K562 (cell line): ENCODE results near the gene SLC31A1. TPM values are rescaled to one million over a fixed set of nuclear protein-coding genes. Genes with fewer than 3 reads are reported as not detected.

ENCODE experiments used
- CBFA2T3 ChIP-seq: fragments of 450-650 bp; IDR thresholded peaks from 2 replicates; pipeline ENCODE4 v1.6.1; 2017
- CHD1 ChIP-seq: fragments of 200-600 bp; sonication (generic); IDR thresholded peaks from one replicate; pipeline ENCODE4 v1.6.1; 2012; ENCODE audit warnings: mild to moderate bottlenecking, moderate library complexity, low read length, inconsistent platforms
- FOSL1 ChIP-seq: fragments of 200-800 bp; sonication (Bioruptor generic); conservative IDR thresholded peaks from 2 replicates; pipeline ENCODE4 v1.6.1; 2016; ENCODE audit warnings: missing genetic modification characterization, missing compliant biosample characterization
- FOXA1 ChIP-seq: fragments of 450-650 bp; IDR thresholded peaks from 2 replicates; pipeline ENCODE4 v1.6.1; 2016; ENCODE audit warnings: mild to moderate bottlenecking, borderline replicate concordance
- HOXB6 ChIP-seq: fragments of 250-450 bp; sonication (Bioruptor Pico); IDR thresholded peaks from 2 replicates; pipeline ENCODE4 v1.5.1; 2022; ENCODE audit warnings: mild to moderate bottlenecking, borderline replicate concordance
- KLF10 ChIP-seq: fragments of 250-450 bp; sonication (Bioruptor Pico); IDR thresholded peaks from 2 replicates; pipeline ENCODE4 v1.6.1; 2021; ENCODE audit warnings: matching md5 sums
- MYC ChIP-seq, 2 experiments: fragments of 250-450 bp in 1 of 2; sonication (Bioruptor Pico) in 1 of 2; IDR thresholded peaks; 2 replicates each; pipeline versions ENCODE4 v1.5.1 to v1.6.1; 2012 to 2021; ENCODE audit warnings: low read depth in 2 of 2, borderline replicate concordance in 1 of 2, improper control_type of control experiment in 1 of 2, low read length in 1 of 2, mild to moderate bottlenecking in 1 of 2, moderate library complexity in 1 of 2
- NFRKB ChIP-seq: fragments of 450-650 bp; IDR thresholded peaks from 2 replicates; pipeline ENCODE4 v1.6.1; 2016; ENCODE audit warnings: low read depth
- PCBP1 ChIP-seq: fragments of 200-400 bp; formaldehyde crosslinking; IDR thresholded peaks from 2 replicates; pipeline ENCODE4 v1.6.1; 2018; ENCODE audit warnings: mild to moderate bottlenecking, low read depth, low read length; ENCODE audit not compliant: poor library complexity, severe bottlenecking
- PHTF2 ChIP-seq: fragments of 250-450 bp; sonication (Bioruptor Pico); IDR thresholded peaks from 2 replicates; pipeline ENCODE4 v1.5.0; 2021; ENCODE audit warnings: mild to moderate bottlenecking
- RBM39 ChIP-seq: fragments of 200-400 bp; formaldehyde crosslinking; optimal IDR thresholded peaks from 2 replicates; pipeline ENCODE3; 2018; ENCODE audit warnings: low read depth, low read length
- RCOR1 ChIP-seq, 2 experiments: IDR thresholded peaks; 2 replicates each; pipeline ENCODE4 v1.6.1; 2012; ENCODE audit warnings: low read depth in 2 of 2, low read length in 2 of 2, borderline replicate concordance in 1 of 2, improper control_type of control experiment in 1 of 2
- TEAD4 ChIP-seq, 2 experiments: sonication (generic) in 1 of 2; formaldehyde crosslinking in 1 of 2; IDR thresholded peaks; 2 replicates each; pipeline versions ENCODE4 v1.6.1 to v1.8.0; 2012 to 2022; ENCODE audit warnings: borderline replicate concordance in 1 of 2, inconsistent platforms in 1 of 2, low read length in 1 of 2, mild to moderate bottlenecking in 1 of 2, missing genetic modification reagents in 1 of 2
- TOE1 ChIP-seq, 2 experiments: fragments of 450-650 bp in 1 of 2; sonication (generic) in 1 of 2; formaldehyde crosslinking in 1 of 2; IDR thresholded peaks; 2 replicates each; pipeline versions ENCODE4 v1.7.1 to v1.8.0; 2016 to 2022; ENCODE audit warnings: borderline replicate concordance in 2 of 2, mild to moderate bottlenecking in 2 of 2, antibody characterized with exemption in 1 of 2, inconsistent platforms in 1 of 2, low read depth in 1 of 2, missing genetic modification reagents in 1 of 2, moderate library complexity in 1 of 2
- ZNF232 ChIP-seq: sonication (generic); formaldehyde crosslinking; IDR thresholded peaks from 2 replicates; pipeline ENCODE4 v1.8.0; 2022; ENCODE audit warnings: mild to moderate bottlenecking, missing genetic modification reagents
- ZNF41 ChIP-seq: fragments of 250-450 bp; sonication (Bioruptor Pico); conservative IDR thresholded peaks from 2 replicates; pipeline ENCODE4 v1.4.0; 2020; ENCODE audit warnings: mild to moderate bottlenecking
- polyA plus RNA-seq, 8 experiments: library from polyadenylated mRNA; depleted of rRNA in 4 of 8; stranded (reverse) in 5 of 8; unstranded in 3 of 8; fragments of >200 nt; fragmentation: Nextera tagmentation in 2 of 8; fragmentation: Illumina TruSeq in 1 of 8; extraction: Ambion mirVana in 2 of 8; extraction: Trizol in 1 of 8; gene quantifications; 2 replicates each; pipeline versions ENCODE4 v1.2.1 to v1.2.3, GENCODE V29; 2011 to 2014; ENCODE audit warnings: inconsistent platforms in 1 of 8, missing spikeins in 1 of 8
- total RNA-seq, 7 experiments: library from RNA; depleted of rRNA in 6 of 7; stranded (reverse); fragments of >200 nt in 6 of 7; fragmentation: Illumina TruSeq in 2 of 7; extraction: Trizol in 2 of 7; gene quantifications; 2 replicates each; pipeline versions ENCODE4 v1.2.1 to v1.2.3, GENCODE V29; 2011 to 2021; ENCODE audit warnings: low replicate concordance in 1 of 7
- TF ChIP-seq, protein P1 (sequence below): sonication (generic); formaldehyde crosslinking; IDR thresholded peaks from 2 replicates; pipeline ENCODE4 v1.8.1; 2023; ENCODE audit warnings: mild to moderate bottlenecking, missing genetic modification reagents
- TF ChIP-seq, protein P2 (sequence below): sonication (generic); formaldehyde crosslinking; IDR thresholded peaks from 2 replicates; pipeline ENCODE4 v1.8.0; 2022; ENCODE audit warnings: missing genetic modification reagents, mild to moderate bottlenecking, borderline replicate concordance
- TF ChIP-seq, protein P3 (sequence below): conservative IDR thresholded peaks from 2 replicates; pipeline ENCODE4 v1.6.1; 2011; ENCODE audit warnings: low read depth, mild to moderate bottlenecking, low read length; ENCODE audit not compliant: control insufficient read depth
- TF ChIP-seq, protein P4 (sequence below): sonication (generic); formaldehyde crosslinking; IDR thresholded peaks from 2 replicates; pipeline ENCODE4 v1.8.0; 2022; ENCODE audit warnings: missing genetic modification reagents, mild to moderate bottlenecking, borderline replicate concordance

SLC31A1 gene
- total and polyA plus RNA-seq, 9 of the 15 experiments (the other 6 are each of a cell fraction or from before 2014, with no cell fraction given) = 15.4 to 40.7 (median 25.9) TPM

DNA sequence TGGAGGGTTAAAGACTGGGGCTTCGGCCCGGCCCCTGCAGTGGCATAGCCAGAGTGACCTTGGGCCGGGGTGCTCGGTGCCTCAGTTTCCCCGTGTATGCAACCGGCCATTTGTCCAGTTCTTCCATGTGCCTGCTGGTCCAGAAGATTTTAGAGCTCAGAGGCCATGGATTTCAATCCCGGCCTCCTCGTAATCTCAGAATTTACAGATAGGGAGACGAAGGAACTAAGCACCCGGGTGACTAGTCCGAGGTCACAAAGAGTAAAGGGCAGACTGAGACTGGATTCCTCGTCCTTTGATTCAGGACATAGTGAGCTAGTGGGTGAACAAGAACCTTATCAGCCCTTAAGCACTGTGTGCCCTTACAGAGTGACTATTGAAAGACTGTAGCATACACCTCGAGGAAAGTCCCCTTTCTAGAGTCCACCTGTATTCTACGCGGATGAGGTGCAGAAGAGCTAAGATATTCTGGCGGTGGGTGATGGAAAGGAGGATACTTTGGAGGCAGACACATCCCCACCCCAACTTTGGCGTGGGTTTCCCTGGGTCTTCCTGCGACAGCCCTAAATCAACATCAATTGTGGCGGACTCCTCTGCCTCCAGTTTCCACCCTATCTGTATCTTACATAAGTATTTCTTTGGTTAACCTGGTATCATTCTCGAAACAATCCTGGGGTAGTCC, 597 bp downstream of the SLC31A1 start (continued):
- TF ChIP-seq, protein P1, sequence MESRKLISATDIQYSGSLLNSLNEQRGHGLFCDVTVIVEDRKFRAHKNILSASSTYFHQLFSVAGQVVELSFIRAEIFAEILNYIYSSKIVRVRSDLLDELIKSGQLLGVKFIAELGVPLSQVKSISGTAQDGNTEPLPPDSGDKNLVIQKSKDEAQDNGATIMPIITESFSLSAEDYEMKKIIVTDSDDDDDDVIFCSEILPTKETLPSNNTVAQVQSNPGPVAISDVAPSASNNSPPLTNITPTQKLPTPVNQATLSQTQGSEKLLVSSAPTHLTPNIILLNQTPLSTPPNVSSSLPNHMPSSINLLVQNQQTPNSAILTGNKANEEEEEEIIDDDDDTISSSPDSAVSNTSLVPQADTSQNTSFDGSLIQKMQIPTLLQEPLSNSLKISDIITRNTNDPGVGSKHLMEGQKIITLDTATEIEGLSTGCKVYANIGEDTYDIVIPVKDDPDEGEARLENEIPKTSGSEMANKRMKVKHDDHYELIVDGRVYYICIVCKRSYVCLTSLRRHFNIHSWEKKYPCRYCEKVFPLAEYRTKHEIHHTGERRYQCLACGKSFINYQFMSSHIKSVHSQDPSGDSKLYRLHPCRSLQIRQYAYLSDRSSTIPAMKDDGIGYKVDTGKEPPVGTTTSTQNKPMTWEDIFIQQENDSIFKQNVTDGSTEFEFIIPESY (CRISPR knock-in tag) = no peak
- no peak for TF ChIP-seq MYC (IDR thresholded peaks at IDR 0.05; ENCODE audit: low read depth, low read length)
- no peak for TF ChIP-seq MYC (CRISPR knock-in tag; IDR thresholded peaks at IDR 0.05; ENCODE audit: borderline replicate concordance, low read depth)
- TF ChIP-seq, protein P2, sequence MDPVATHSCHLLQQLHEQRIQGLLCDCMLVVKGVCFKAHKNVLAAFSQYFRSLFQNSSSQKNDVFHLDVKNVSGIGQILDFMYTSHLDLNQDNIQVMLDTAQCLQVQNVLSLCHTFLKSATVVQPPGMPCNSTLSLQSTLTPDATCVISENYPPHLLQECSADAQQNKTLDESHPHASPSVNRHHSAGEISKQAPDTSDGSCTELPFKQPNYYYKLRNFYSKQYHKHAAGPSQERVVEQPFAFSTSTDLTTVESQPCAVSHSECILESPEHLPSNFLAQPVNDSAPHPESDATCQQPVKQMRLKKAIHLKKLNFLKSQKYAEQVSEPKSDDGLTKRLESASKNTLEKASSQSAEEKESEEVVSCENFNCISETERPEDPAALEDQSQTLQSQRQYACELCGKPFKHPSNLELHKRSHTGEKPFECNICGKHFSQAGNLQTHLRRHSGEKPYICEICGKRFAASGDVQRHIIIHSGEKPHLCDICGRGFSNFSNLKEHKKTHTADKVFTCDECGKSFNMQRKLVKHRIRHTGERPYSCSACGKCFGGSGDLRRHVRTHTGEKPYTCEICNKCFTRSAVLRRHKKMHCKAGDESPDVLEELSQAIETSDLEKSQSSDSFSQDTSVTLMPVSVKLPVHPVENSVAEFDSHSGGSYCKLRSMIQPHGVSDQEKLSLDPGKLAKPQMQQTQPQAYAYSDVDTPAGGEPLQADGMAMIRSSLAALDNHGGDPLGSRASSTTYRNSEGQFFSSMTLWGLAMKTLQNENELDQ (CRISPR knock-in tag) = peak; percentile 18; the same call in 1 of the 2 replicates
- TF ChIP-seq PCBP1 = no peak
- TF ChIP-seq TEAD4 (IDR thresholded peaks at IDR 0.05; ENCODE audit: low read length) = peak; percentile 78
- TF ChIP-seq TEAD4 (CRISPR knock-in tag; IDR thresholded peaks at IDR 0.05; ENCODE audit: borderline replicate concordance) = no peak
- no peak for TF ChIP-seq HOXB6 (CRISPR knock-in tag)
- TF ChIP-seq ZNF232 (CRISPR knock-in tag) = no peak; the same call in 1 of the 2 replicates
- no peak for TF ChIP-seq FOXA1
- TF ChIP-seq RBM39 = no peak
- TF ChIP-seq TOE1 (IDR thresholded peaks at IDR 0.05; ENCODE audit: borderline replicate concordance) = no peak
- no peak for TF ChIP-seq TOE1 (CRISPR knock-in tag; IDR thresholded peaks at IDR 0.05; ENCODE audit: borderline replicate concordance, low read depth)
- no peak for TF ChIP-seq ZNF41 (CRISPR knock-in tag)
- TF ChIP-seq, protein P3, sequence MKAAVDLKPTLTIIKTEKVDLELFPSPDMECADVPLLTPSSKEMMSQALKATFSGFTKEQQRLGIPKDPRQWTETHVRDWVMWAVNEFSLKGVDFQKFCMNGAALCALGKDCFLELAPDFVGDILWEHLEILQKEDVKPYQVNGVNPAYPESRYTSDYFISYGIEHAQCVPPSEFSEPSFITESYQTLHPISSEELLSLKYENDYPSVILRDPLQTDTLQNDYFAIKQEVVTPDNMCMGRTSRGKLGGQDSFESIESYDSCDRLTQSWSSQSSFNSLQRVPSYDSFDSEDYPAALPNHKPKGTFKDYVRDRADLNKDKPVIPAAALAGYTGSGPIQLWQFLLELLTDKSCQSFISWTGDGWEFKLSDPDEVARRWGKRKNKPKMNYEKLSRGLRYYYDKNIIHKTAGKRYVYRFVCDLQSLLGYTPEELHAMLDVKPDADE = no peak
- no peak for TF ChIP-seq PHTF2 (CRISPR knock-in tag)
- no peak for TF ChIP-seq CHD1
- peak; percentile 76 for TF ChIP-seq CBFA2T3
- TF ChIP-seq KLF10 (CRISPR knock-in tag) = no peak
- no peak for TF ChIP-seq FOSL1 (tag)
- TF ChIP-seq, protein P4, sequence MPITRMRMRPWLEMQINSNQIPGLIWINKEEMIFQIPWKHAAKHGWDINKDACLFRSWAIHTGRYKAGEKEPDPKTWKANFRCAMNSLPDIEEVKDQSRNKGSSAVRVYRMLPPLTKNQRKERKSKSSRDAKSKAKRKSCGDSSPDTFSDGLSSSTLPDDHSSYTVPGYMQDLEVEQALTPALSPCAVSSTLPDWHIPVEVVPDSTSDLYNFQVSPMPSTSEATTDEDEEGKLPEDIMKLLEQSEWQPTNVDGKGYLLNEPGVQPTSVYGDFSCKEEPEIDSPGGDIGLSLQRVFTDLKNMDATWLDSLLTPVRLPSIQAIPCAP (CRISPR knock-in tag) = no peak
- TF ChIP-seq RCOR1 (IDR thresholded peaks at IDR 0.05; ENCODE audit: borderline replicate concordance in 1 of 2, low read depth in 2 of 2, low read length in 2 of 2) = no peak; a peak in 1 of 4 replicates
- TF ChIP-seq NFRKB = 0 out of 2 replicates have a peak, but pooled peaks have one; percentile 6
